ENCODE data around the gene PTCRA. TPM values are rescaled to one million over a fixed set of nuclear protein-coding genes. Genes with fewer than 3 reads are reported as not detected.

PTCRA gene
- total and polyA plus RNA-seq, 2 experiments from 2014 or later = not detected

- peaks cover 38% of the 10 kb centered on the region for H3K36me3 Mint-ChIP-seq (ENCODE audit: low read depth)
- H3K4me3 ChIP-seq = peak overlapping the region; percentile 73
- H3K4me2 ChIP-seq = peak overlapping the region; percentile 70
- H3K36me3 ChIP-seq (ENCODE audit: insufficient read depth) = peaks cover 17% of the 10 kb centered on the region
- peaks cover 7% of the 10 kb centered on the region; the same call in 1 of the 2 replicates for H3K4me1 ChIP-seq (ENCODE audit: insufficient read depth)
- no peaks in the 10 kb centered on the region for H3K27me3 ChIP-seq (ENCODE audit: insufficient read depth)
- H4K20me1 ChIP-seq (replicated peaks; ENCODE audit: insufficient read depth) = 0 out of 2 replicates have a peak, but pooled peaks cover 10% of the 10 kb centered on the region
- H2AFZ ChIP-seq = no peak overlapping the region
- DNase-seq (ENCODE audit: low spot score) = peak; percentile 41
- no peaks in the 10 kb centered on the region for H3K79me2 ChIP-seq (replicated peaks; ENCODE audit: insufficient read depth)
- H3K9me3 Mint-ChIP-seq = no peaks in the 10 kb centered on the region
- H3K4me3 Mint-ChIP-seq = peak overlapping the region; percentile 87
- TF ChIP-seq CREB1 (CRISPR knock-in tag; IDR thresholded peaks at IDR 0.05; ENCODE audit: low read depth) = no peak
- no peak for TF ChIP-seq ETS1 (IDR thresholded peaks at IDR 0.05)
- no peak for TF ChIP-seq EZH2 (IDR thresholded peaks at IDR 0.05; ENCODE audit: low read depth, unreplicated experiment)
- TF ChIP-seq NANOG (IDR thresholded peaks at IDR 0.05; ENCODE audit: borderline replicate concordance) = no peak
- TF ChIP-seq STAT1 (IDR thresholded peaks at IDR 0.05; ENCODE audit: unreplicated experiment) = no peak
- TF ChIP-seq JUNB (IDR thresholded peaks at IDR 0.05; ENCODE audit: unreplicated experiment) = no peak
- TF ChIP-seq EZH2phosphoT487 (IDR thresholded peaks at IDR 0.05; ENCODE audit: unreplicated experiment) = no peak
- TF ChIP-seq ZNF331 (CRISPR knock-in tag; IDR thresholded peaks at IDR 0.05; ENCODE audit: low read depth) = no peak
- TF ChIP-seq POLR2AphosphoS5 (IDR thresholded peaks at IDR 0.05; ENCODE audit: low read depth) = no peak
- TF ChIP-seq ZNF462 (CRISPR knock-in tag; IDR thresholded peaks at IDR 0.05) = no peak
- no peak for TF ChIP-seq ZNF114 (CRISPR knock-in tag; IDR thresholded peaks at IDR 0.05)
- no peak for TF ChIP-seq REST (IDR thresholded peaks at IDR 0.05; ENCODE audit: unreplicated experiment)
- TF ChIP-seq CTCF (conservative IDR thresholded peaks at IDR 0.05; ENCODE audit: low read depth in 2 of 2) = no peak
- H3K27me3 Mint-ChIP-seq (ENCODE audit: insufficient read depth, low read depth, poor library complexity) = peaks cover 9% of the 10 kb centered on the region
- peak; percentile 11 for ATAC-seq
- peaks cover 31% of the 10 kb centered on the region for H3F3A ChIP-seq (replicated peaks; ENCODE audit: low read depth)
- peak overlapping the region; percentile 97 for H3K27ac Mint-ChIP-seq
- H3K4me1 Mint-ChIP-seq = peaks cover 14% of the 10 kb centered on the region; the same call in 1 of the 3 replicates
- H3K27ac ChIP-seq (ENCODE audit: low read depth) = peak overlapping the region; percentile 94
- no peaks in the 10 kb centered on the region for H3K9me2 ChIP-seq (ENCODE audit: insufficient read depth)
These were observed 26.0 kb upstream of the PTCRA start for GRCh38 chr6:42889815-42890214.
